Embryonic facial prominence (tissue), 1 donor: Measurements from ENCODE around the gene TIAM1.

Source experiments
- DNase-seq: peaks from one replicate; pipeline ENCODE4 v3.0.0-alpha.2; 2016; ENCODE audit errors: extremely low spot score

TIAM1 gene

GRCh38 chr21:31135531-31136184 lies 208.4 kb downstream of the TIAM1 start:
- DNase-seq: no peak

GRCh38 chr21:31133243-31133830 lies 210.7 kb downstream of the TIAM1 start:
- DNase-seq: no peak

- DNase-seq: no peak
These were observed 211.4 kb downstream of the TIAM1 start for GRCh38 chr21:31132574-31133242.

DNA sequence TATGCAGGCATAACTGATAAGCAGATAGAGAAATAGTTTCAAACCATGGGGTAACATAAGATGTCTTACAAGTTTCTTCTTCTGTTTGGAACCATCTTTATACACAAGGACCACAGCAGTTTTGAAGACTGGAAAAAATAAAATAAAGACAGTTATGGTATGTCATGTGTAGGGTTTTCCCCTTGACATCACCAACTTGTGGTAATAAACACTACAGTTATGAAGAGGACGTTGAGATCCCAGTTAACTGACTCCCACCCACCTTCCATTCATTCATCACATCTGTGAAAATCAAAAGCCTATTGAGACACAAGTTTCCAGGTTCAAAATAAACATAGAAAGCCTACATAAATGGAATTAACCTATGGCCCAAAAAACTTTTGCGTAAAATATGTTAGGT lies 213.2 kb downstream of the TIAM1 start:
- no peak for DNase-seq

DNA sequence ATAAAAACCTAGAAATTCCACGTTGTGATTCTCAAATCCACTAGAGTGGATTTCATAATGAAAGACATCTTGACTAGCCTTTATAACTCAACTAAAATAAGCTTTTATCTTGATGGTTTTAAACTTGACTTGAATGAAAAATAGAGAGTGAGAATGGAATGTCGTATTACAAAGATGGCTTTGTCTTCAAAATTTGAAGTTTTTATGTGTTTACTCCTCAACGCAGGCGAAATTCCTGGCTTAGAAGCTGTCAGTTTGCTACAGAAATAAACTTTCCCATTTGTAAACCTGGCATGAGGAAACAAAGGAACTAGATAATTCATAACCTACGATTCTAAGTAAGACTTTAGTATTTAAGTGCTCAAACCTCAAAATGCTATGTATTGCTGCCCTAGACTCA lies 215.8 kb downstream of the TIAM1 start:
- no peak for DNase-seq

DNA sequence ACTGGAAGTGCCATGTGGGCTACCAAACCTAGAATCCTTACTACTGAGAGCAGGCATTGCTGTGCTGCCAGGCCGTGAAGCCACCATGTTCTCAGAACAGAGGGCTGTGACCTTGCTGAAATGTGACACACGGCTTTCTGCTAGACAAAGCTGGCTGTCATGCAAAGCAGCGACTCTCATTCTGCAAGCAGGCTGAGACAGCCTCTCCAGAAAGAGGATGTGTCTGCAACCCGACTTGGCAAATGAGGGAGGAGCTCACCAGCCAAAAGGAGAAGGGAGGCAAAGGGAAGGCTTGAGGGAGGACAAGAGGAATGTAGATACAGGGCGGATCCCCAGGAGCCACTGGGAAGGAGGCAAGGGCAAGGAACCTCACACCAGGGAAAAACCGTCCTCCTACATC lies 220.1 kb downstream of the TIAM1 start:
- no peak for DNase-seq

GRCh38 chr21:31119199-31119598 lies 224.9 kb downstream of the TIAM1 start:
- no peak for DNase-seq

- DNase-seq: no peak
These were observed 226.7 kb downstream of the TIAM1 start for GRCh38 chr21:31117128-31117916.

DNA sequence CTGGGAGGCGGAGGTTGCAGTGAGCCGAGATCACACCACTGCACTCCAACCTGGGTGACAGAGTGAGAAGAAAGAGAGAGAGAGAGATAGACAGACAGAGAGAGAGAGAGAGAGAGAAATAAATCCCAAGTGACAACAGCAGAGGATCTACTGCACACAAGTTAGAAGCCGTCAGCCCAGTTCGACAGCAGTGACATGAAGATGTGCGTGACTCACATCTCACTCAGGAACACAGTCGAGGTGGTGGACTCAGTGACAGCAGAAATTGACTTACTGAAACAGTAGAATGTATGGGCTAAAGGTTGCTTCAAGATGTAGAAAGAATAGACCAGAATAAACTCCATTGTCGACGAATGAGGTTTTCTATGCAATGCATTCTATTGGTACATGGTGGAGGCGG lies 228.8 kb downstream of the TIAM1 start:
- DNase-seq: no peak

DNA sequence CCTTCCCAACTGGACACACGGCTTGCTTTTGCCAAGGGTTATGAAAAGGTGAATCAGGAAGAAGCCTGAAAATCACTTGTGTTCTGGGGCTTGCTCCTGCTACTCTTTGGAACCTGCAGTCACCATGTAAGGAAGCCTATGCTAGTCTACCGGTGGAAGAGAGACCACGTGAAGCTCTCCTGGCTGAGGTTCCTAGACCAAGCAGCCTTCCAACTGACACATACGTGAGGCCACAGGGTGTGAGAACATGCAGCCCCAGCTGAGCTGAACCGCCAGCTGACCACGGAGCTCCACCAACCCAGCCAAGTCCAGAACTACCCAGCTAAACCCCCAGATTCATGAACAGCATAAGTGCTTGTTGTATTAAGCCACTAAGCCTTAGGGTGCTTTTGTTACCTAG lies 233.0 kb downstream of the TIAM1 start:
- no peak for DNase-seq

- no peak for DNase-seq
These were observed 233.6 kb downstream of the TIAM1 start for GRCh38 chr21:31110430-31110829.

- DNase-seq: no peak
These were observed 236.2 kb downstream of the TIAM1 start for GRCh38 chr21:31107871-31108270.

GRCh38 chr21:31107176-31107785 lies 236.8 kb downstream of the TIAM1 start:
- no peak for DNase-seq

- no peak for DNase-seq
These were observed 240.3 kb downstream of the TIAM1 start for GRCh38 chr21:31103571-31104265.

- DNase-seq: no peak
These were observed 240.9 kb downstream of the TIAM1 start for GRCh38 chr21:31103163-31103562.

DNA sequence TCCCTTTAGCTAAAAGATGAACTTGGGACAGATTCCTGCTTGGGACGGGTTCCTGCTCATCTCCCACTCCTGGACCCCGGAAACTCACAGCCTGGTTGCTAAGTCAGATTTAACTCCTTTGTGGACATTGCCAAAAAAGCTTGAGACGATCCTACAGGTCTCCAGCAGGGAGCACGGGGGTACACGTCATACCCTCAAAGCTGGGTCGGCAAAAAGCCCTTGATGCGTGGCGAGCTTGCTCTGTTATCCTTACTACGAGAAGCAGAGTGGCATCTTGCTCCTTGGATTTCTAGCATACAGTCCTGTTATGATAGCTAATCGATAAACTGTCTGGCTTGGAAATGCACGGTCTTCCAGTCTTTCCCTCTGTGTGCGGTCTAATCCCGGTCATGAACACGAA lies 244.9 kb downstream of the TIAM1 start:
- no peak for DNase-seq

GRCh38 chr21:31098576-31099005 lies 245.5 kb downstream of the TIAM1 start:
- no peak for DNase-seq

DNA sequence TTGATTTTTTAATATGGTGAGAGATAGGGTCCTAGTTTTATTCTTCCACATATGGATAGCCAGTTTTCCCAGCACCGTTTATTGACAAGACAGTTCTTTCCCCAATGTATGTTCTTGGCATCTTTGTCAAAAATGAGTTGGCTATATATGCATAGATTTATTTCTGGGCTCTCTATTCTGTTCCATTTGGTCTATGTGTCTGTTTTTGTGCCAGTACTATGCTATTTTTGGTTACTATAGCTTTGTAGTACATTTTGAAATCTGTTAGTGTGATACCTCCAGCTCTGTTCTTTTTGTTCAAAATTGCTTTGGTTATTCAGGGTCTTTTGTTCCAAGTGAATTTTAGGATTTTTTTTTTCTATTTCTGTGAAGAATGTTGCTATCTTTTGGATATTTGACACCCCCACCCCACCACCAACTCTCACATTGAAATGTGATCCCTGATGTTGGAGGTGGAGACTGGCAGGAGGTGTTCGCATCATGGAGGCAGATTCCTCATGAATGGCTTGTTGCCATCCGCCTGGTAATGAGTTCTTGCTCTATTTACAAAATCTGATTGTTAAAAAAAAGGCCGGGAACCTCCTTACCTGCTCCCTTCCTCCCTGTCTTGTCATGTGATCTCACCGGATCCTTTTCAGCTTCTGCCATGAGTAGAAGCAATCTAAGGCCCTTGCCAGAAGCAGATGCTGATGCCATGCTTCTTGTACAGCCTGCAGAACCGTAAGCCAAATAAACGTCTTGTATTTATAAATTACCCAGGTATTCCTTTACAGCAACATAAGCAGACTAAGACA lies 251.0 kb downstream of the TIAM1 start:
- no peak for DNase-seq

DNA sequence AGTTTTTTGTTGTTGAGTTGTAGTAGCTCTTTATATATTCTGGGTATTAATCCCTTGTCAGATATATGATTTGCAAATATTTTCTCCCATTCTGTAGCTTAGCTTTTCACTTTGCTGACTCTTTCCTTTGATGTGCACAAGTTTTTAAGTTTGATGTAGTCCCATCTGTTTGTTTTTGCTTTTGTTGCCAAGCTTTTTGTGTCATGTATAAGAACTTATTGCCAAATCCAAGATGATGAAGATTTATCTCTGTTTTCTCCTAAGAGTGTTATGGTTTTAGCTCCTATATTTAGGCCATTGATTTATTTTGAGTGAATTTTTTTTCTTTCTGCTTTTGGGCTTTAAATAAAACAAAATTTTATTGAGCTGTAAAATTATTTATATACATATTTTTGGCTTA lies 253.7 kb downstream of the TIAM1 start:
- no peak for DNase-seq

DNA sequence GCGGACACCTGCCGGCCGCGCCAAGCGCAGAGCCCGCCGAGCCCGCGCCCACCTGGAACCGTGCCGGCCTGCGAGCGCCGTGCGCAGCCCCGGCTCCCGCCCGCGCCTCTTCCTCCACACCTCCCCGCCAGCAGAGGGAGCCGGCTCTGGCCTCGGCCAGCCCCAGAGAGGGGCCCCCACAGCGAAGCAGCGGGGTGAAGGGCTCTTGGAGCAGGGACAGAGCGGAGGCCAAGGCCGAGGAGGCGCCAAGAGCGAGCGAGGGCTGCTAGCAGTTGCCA lies 255.6 kb downstream of the TIAM1 start:
- no peak for DNase-seq
